Activated CD8-positive, alpha-beta memory T cell treated with anti-CD3 and anti-CD28 coated beads, Interleukin-2, amount 50 U/mL, for 1 hour (primary cell): ENCODE data around the gene LPA.
"Not testable (repeated sequence)": the region's sequence is repeated elsewhere in the genome, so short reads cannot be mapped to it uniquely, and the experiment has no call there.

Experiments
- DNase-seq: peaks from one replicate; pipeline ENCODE4 v3.0.0-alpha.2; 2020; ENCODE audit errors: extremely low read depth

LPA gene, protein sequence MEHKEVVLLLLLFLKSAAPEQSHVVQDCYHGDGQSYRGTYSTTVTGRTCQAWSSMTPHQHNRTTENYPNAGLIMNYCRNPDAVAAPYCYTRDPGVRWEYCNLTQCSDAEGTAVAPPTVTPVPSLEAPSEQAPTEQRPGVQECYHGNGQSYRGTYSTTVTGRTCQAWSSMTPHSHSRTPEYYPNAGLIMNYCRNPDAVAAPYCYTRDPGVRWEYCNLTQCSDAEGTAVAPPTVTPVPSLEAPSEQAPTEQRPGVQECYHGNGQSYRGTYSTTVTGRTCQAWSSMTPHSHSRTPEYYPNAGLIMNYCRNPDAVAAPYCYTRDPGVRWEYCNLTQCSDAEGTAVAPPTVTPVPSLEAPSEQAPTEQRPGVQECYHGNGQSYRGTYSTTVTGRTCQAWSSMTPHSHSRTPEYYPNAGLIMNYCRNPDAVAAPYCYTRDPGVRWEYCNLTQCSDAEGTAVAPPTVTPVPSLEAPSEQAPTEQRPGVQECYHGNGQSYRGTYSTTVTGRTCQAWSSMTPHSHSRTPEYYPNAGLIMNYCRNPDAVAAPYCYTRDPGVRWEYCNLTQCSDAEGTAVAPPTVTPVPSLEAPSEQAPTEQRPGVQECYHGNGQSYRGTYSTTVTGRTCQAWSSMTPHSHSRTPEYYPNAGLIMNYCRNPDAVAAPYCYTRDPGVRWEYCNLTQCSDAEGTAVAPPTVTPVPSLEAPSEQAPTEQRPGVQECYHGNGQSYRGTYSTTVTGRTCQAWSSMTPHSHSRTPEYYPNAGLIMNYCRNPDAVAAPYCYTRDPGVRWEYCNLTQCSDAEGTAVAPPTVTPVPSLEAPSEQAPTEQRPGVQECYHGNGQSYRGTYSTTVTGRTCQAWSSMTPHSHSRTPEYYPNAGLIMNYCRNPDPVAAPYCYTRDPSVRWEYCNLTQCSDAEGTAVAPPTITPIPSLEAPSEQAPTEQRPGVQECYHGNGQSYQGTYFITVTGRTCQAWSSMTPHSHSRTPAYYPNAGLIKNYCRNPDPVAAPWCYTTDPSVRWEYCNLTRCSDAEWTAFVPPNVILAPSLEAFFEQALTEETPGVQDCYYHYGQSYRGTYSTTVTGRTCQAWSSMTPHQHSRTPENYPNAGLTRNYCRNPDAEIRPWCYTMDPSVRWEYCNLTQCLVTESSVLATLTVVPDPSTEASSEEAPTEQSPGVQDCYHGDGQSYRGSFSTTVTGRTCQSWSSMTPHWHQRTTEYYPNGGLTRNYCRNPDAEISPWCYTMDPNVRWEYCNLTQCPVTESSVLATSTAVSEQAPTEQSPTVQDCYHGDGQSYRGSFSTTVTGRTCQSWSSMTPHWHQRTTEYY (N-terminal part only)

DNA sequence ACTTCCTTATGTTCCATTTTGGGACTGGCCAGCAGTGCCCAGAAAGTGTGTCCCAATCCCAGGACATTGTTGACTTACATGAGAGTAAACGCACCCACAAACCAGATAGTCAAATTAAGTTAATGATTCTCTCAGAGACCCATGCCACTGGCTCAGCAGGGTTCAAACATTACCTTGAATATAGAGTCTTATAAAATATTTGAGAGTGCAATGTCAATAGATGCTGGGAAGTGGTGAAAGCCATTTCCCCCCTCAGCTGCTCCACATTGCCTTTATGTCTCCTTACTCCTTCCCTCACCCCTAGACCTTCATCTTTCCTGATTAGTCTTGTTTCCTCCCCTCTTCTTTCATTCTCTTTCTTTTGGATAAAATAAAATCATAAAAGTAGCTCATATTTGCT lies at the start of gene LPA:
Gene LPA, minus strand, starts transcription at position 78 of the 400 bp plus-strand sequence. Its CDS starts 61 bp downstream, at position 17.
- not testable (repeated sequence) for DNase-seq

DNA sequence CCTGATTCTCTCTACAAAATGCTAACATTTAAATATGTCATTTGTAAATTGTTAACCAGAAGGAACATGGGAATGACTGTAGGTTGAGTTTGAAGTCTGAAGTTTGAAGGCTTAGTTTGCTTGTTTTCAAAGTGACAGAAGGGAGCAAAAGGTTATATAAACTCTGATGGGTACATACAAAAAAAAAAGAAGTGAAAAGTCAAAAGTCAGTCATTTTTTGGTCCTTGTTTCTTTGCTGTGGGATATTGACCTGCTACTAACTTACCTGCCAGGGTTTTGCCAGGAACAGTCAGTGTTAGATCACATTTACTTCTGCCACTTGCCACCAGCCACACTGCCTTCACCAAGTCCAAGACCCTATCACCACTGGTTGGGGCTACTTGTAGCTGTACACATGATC lies 44.9 kb upstream of the LPA start:
- not testable (repeated sequence) for DNase-seq

DNA sequence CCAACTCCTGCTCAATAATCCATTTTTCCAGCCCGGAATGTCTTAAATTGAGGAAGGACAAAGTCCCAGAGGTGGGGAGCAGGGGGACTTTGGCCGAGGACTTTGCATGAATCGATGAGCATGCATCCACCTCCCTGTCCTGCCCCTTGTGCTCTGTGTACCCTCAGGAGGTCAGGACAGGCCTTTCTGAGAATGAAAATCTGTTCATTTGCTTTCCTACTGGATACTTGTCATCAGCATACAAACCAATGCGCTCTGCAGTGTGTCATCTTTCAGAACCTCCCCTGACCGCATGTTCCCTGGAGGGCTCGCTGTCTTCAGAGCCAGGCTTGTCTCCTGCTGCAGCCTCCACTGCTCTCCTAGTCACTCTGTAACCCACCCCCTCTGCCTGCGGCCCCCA lies 40.6 kb upstream of the LPA start:
- not testable (repeated sequence) for DNase-seq

GRCh38 chr6:160701918-160702680 lies 38.0 kb upstream of the LPA start, which contains the start of gene PLG:
PLG (plus strand) TSS chr6:160702244; CDS start chr6:160702305, 61 bp downstream.
- DNase-seq = not testable (repeated sequence)

DNA sequence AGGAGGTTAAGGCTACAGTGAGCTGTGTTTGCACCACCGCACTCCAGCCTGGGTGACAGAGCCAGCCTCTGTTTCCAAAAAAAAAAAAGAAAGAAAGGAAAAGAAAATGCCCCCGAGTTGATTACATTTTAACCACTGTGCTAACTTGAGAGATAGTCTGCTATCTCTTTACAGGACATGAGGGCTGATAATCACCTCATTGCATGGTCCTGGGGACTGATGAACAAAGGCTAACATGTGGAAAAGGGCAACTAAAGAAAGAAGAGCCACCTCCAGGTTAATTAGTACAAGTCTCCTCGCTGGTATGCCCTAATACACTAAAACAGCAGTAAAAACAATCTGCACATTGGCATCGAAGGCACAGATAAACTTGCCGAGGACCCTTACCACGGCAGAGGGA lies 33.8 kb upstream of the LPA start:
- DNase-seq = no peak

- DNase-seq = not testable (repeated sequence)
These were observed 32.8 kb upstream of the LPA start for GRCh38 chr6:160696884-160697283.

DNA sequence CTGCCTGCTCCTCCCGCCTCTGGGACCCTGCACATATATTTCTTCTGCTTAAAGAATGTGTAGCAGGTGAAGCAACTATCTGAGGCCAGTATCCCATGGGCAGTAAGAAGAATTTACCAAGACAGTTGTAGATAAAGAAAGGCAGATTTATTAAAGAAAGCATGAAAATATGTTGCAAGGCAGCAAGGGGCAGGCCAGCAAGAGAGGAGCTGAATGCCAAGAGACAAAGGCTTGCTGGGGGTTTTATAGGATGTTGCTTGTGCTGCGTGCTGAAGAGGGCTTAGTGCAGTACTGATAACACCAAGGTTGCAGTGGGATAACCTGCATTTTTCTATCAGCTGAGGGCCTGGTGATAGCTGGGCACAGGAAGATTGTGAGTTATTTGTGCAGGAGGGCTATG lies 31.5 kb upstream of the LPA start:
- DNase-seq = not testable (repeated sequence)

DNA sequence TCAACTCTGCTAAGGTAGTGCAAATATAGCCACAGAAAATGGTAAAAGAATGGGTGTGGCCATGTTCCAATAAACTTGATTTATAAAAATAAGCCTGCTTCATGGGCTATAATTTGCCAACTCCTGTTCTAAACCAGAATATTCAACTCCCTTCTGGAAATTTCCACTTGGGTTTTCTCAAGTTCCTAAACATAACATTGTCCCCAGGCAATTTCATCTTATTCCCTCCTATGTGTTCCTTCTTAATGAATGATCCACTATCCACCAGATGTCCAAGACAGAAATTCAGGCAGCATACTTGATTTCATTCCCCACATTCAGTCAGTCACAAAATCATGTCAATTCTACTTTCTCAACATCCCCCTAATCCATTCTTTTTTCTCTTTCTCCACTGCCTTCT lies 30.9 kb upstream of the LPA start:
- not testable (repeated sequence) for DNase-seq

GRCh38 chr6:160692369-160692959 lies 28.4 kb upstream of the LPA start:
- DNase-seq = no peak

- DNase-seq = no peak
These were observed 27.5 kb upstream of the LPA start for GRCh38 chr6:160691617-160692016.

DNA sequence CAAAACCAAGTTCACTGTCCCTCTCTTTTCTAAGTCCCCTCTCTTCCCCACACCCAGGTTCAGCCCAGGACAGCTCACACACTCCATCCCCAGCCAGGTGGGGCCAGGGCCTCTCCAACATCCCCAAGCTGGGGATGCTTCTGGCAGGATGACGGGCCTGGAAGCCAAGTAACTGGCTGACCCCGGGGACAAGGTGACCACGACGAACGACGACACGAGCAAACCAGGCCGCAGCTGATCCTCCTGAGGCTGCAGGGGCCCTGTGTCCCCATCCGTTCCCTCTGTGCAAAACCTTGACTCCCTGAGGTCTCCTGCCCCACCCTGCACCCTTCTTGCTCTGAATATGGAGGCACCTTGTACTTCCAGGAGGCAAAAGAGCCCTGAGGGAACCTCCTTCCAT lies 26.4 kb upstream of the LPA start:
- no peak for DNase-seq

- no peak for DNase-seq
These were observed 21.8 kb upstream of the LPA start for GRCh38 chr6:160685762-160686450.

DNA sequence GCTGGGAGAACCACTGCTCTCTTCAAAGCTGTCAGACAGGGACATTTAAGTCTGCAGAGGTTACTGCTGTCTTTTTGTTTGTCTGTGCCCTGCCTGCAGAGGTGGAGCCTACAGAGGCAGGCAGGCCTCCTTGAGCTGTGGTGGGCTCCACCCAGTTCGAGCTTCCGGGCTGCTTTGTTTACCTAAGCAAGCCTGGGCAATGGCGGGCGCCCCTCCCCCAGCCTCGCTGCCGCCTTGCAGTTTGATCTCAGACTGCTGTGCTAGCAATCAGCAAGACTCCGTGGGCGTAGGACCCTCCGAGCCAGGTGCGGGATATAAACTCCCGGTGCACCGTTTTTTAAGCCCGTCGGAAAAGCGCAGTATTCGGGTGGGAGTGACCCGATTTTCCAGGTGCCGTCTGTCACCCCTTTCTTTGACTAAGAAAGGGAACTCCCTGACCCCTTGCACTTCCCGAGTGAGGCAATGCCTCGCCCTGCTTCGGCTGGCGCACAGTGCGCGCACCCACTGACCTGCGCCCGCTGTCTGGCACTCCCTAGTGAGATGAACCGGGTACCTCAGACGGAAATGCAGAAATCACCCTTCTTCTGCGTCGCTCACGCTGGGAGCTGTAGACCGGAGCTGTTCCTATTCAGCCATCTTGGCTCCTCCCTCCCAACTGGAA lies 21.2 kb upstream of the LPA start:
- DNase-seq = not testable (repeated sequence)

- DNase-seq = no peak
These were observed 15.3 kb upstream of the LPA start for GRCh38 chr6:160679402-160679769.

- no peak for DNase-seq
These were observed 14.8 kb upstream of the LPA start for GRCh38 chr6:160678744-160679401.

DNA sequence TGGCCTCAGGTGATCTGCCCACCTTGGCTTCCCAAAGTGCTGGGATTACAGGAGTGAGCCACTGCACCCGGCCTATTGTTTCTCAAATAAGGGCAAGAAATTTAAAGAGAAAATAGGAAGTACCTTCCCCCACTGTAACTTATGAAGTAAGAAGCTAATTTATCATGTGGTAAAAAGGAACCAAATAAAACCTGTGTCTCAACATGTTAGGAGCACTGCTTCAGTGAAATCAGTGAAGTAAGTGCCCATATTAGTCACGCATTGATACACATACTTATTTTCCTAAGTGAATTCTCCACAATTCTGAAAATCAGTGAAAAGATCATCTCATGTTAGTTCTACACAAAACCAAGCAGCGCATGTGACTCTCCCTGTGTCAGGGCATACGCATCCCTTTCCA lies 14.2 kb upstream of the LPA start:
- DNase-seq = no peak

DNA sequence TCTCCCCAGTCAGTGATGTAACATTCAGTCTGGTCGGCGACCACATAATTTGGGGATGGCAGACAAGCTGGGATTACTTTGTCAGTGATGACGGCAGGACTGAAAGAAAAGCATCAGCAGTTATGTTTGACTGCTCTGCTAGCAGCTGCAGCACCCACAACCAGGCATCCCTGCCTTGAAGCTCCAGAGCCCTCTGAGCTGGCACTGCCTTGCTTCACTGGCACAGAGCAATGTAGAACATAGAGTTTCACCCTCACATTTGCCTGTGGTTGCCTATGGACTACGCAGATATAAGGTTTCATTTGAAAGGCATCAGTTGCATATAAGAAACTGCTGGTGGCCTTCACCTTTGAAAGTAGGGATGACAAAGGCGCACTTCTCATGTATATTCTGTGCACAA lies 12.3 kb upstream of the LPA start:
- DNase-seq = not testable (repeated sequence)

DNA sequence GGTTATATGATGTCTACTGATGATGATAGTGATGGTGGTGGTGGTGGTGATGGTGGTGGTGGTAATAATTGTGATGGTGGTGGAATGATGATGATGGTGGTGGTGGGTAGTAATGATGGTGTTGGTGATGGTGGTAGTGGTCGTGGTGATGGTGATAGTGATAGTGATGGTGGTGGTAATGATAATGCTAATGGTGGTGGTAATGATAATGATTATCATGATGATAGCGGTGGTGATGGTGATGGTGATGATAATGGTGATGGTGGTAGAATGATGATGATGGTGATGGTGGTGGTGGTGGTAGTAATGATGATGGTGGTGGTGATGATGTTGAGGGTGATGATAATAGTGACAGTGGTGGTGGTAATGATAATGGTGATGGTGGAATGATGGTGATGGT lies 4.5 kb upstream of the LPA start:
- DNase-seq = no peak
